ENCODE results near the gene CCDC28B. TPM values are rescaled to one million over a fixed set of nuclear protein-coding genes. Genes with fewer than 3 reads are reported as not detected.

CCDC28B gene
- total and polyA plus RNA-seq, 2 of the 13 experiments (the other 11 are each of a cell fraction or from before 2014, with no cell fraction given) = 2.6 to 3.5 TPM

- TF ChIP-seq ZNF704 (CRISPR knock-in tag; IDR thresholded peaks at IDR 0.05; ENCODE audit: borderline replicate concordance) (0 out of 2 replicates have a peak, but pooled peaks have one; percentile 20), ZNF777 (CRISPR knock-in tag; IDR thresholded peaks at IDR 0.05) (peak; percentile 92), PRMT3 (CRISPR knock-in tag; IDR thresholded peaks at IDR 0.05; ENCODE audit: borderline replicate concordance, low read depth) (no peak), ZNF781 (CRISPR knock-in tag; IDR thresholded peaks at IDR 0.05; ENCODE audit: borderline replicate concordance, not compliant biosample characterization) (no peak), AHDC1 (CRISPR knock-in tag; IDR thresholded peaks at IDR 0.05; ENCODE audit: borderline replicate concordance) (no peak), SALL1 (CRISPR knock-in tag; IDR thresholded peaks at IDR 0.05) (peak; percentile 39), SAP130 (CRISPR knock-in tag; IDR thresholded peaks at IDR 0.05; ENCODE audit: low read depth) (peak; percentile 89), ZHX2 (IDR thresholded peaks at IDR 0.05; ENCODE audit: low read depth) (0 out of 2 replicates have a peak, but pooled peaks have one; percentile 31), ZHX2 (CRISPR knock-in tag; IDR thresholded peaks at IDR 0.05; ENCODE audit: borderline replicate concordance) (no peak), ZMYM4 (CRISPR knock-in tag; IDR thresholded peaks at IDR 0.05) (0 out of 2 replicates have a peak, but pooled peaks have one; percentile 32), POLR2A (IDR thresholded peaks at IDR 0.05; ENCODE audit: insufficient read depth in 1 of 2, low read depth in 2 of 2, low read length in 2 of 2) (peak; percentile 64 to 78), SRSF9 (IDR thresholded peaks at IDR 0.05; ENCODE audit: borderline replicate concordance, insufficient read depth, low read depth, low read length, poor library complexity, severe bottlenecking) (no peak), ZMYM2 (CRISPR knock-in tag; IDR thresholded peaks at IDR 0.05) (no peak), NR0B2 (CRISPR knock-in tag; IDR thresholded peaks at IDR 0.05) (no peak; the same call in 1 of the 2 replicates)
These were observed 5.3 kb downstream of the CCDC28B start, which contains the start of gene IQCC (continued) for GRCh38 chr1:32205401-32206370.
